ENCODE measurements around the gene ARID4A.
"Not testable (repeated sequence)": the region's sequence is repeated elsewhere in the genome, so short reads cannot be mapped to it uniquely, and the experiment has no call there.

Gene ARID4A

GRCh38 chr14:58362798-58363412, 64.5 kb downstream of the ARID4A start:
- DNase-seq (ENCODE audit: low read depth in 2 of 2) = no peak

- DNase-seq (ENCODE audit: low read depth in 2 of 2) = no peak
These were observed 66.0 kb downstream of the ARID4A start for GRCh38 chr14:58364316-58364715.

DNA sequence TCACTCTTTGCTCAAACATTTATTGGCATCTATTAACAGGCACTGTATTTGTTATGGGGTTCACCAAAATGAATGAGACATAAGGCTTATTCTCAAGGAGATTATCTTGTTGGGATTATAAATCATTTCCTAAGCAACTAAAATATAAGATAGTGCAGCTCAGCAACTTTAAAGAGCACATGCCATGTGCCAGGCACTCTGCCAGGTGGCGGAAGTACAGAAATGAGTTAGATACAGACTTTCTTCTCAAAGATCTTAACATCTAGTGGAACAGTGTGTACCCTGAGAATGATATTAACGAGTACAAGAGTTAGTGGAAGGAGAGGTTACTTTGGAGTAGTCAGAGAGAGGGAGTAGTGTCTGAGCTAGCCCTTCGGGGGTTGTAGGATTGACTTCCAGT, 68.9 kb downstream of the ARID4A start:
- no peak for DNase-seq (ENCODE audit: low read depth in 2 of 2)

GRCh38 chr14:58368956-58369355, 70.6 kb downstream of the ARID4A start:
- no peak for DNase-seq (ENCODE audit: low read depth in 2 of 2)

DNA sequence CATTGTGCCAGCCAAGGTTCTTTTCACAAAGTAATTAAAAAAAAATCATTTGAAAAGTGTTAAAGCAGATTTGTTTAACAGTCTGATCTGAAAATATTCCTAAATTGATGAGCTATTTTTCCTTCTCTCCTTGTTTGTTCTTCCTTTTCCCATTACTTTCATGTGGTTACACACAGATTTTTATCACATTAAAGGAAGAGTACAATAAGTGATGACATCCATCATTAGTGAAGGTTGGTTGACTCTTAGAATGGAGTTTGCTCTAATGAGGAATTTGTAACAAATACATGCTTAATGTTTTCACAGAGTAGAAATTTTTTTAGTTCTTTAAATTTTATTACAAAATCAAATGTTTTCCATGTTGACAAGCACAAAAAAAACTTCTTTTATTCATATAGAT, 78.4 kb downstream of the ARID4A start:
- no peak for DNase-seq (ENCODE audit: low read depth in 2 of 2)

GRCh38 chr14:58390830-58391229, 92.5 kb downstream of the ARID4A start:
- no peak for DNase-seq (ENCODE audit: low read depth in 2 of 2)

- DNase-seq (ENCODE audit: low read depth in 2 of 2) = no peak
These were observed 97.1 kb downstream of the ARID4A start for GRCh38 chr14:58395562-58395811.

DNA sequence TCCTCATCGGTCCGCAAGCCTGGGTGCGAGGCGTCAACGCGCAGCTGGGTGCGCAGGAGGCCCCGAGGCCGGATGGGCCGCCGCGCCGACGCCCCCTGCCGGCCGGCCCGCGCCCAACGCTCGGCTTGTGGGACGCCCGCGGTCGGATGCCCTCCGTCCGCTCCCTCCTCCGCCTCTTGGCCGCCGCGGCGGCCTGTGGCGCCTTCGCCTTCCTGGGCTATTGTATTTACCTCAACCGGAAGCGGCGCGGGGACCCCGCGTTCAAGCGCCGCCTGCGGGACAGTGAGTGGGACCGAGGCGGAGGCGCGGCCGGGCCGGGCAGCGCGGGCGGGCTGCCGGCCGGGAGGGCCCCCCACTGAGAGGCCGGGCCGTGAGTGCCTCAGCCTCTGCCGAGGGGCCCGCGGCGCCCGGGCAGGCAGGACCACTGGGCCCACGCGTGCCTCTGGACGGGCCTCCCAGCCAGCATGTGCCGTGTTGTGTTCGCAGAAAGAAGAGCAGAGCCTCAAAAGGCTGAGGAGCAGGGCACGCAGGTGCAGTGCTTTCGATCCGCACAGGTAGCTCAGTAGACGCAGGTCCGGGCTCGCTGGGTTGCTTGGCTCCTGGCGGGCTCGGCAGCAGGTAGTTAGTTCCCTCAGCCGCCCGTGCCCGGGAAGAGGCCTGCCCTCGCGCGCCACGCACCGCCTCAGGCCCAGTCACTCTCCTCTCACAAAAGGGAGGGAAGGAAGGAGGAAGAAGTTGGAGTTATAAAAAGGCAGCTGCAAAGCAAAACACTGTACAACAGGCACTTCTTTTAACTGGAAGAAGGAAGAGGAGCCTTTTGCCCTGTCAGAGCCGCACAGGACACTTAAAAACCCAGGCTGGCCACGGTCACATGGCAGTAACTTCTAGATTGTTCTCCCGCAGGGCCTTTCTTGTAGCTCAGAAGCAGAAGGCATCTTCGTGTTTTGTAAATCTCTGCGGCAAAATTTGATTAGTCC, 97.7 kb downstream of the ARID4A start, which contains the start of gene TOMM20L:
TOMM20L (plus strand) TSS at position 119 of the 977 bp plus-strand sequence; CDS start at position 147, 28 bp downstream.
- DNase-seq (ENCODE audit: low read depth in 2 of 2) = peak; percentile 65 to 69

DNA sequence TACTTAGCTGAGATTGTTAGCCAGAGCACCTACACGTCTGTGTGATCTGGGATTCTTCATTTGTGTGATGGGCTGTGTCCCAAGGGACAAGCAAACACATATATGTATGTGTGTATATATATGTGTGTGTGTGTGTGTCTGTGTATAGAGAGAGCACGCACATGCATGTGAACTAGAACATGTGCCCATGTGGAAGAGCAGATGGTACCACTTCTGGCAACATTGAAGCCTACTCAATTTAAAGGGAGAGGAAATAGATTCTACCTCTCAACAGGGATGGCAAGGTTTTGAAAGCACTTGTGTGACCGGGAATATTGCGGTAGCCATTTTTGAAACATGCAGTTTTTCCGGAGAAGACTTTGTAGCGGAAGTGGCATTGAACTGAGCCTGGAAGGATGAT, 98.8 kb downstream of the ARID4A start:
- no peak for DNase-seq (ENCODE audit: low read depth in 2 of 2)

GRCh38 chr14:58398495-58398894, 100.1 kb downstream of the ARID4A start:
- DNase-seq (ENCODE audit: low read depth in 2 of 2) = no peak

GRCh38 chr14:58398895-58399294, 100.5 kb downstream of the ARID4A start:
- no peak for DNase-seq (ENCODE audit: low read depth in 2 of 2)

DNA sequence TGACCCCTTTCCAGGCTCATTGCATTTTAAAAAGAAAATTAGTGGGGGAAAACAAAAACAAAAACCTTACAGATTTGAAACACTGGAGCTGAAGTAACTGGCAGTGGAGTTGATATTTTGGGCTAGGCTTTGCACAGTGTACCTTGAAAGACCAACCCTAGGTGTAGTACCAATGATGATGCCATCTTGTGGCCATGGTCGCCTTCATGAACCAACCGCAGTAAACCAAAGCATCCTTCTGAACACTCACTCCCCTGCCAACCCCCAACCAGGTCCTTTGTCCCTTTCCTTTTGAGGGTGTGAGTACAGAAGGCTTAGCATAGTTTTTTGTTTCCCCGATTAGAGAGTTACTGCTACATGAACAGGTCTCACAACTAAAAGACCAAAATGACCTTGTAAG, 103.2 kb downstream of the ARID4A start:
- DNase-seq (ENCODE audit: low read depth in 2 of 2) = no peak

GRCh38 chr14:58408681-58409215, 110.4 kb downstream of the ARID4A start:
- no peak for DNase-seq (ENCODE audit: low read depth in 2 of 2)

DNA sequence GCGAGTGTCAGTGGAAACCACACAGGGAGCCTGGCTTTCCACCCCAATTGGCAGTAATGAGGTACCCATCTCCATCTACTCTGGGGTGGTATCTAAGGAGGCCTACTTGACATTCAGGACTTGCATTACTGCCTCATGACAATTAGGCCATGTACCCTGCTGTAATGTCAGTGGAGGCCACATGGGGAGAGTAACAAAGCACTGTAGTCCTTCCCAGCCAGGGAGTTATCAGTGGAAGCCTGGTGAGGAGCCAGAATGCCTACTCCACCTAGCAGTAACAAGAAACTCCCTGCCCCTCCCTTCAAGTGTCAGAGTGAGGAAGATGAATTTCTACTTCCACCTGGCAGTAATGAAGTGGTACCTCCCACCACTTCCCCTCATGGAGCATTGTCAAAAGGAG, 116.5 kb downstream of the ARID4A start:
- DNase-seq (ENCODE audit: low read depth in 2 of 2) = no peak

DNA sequence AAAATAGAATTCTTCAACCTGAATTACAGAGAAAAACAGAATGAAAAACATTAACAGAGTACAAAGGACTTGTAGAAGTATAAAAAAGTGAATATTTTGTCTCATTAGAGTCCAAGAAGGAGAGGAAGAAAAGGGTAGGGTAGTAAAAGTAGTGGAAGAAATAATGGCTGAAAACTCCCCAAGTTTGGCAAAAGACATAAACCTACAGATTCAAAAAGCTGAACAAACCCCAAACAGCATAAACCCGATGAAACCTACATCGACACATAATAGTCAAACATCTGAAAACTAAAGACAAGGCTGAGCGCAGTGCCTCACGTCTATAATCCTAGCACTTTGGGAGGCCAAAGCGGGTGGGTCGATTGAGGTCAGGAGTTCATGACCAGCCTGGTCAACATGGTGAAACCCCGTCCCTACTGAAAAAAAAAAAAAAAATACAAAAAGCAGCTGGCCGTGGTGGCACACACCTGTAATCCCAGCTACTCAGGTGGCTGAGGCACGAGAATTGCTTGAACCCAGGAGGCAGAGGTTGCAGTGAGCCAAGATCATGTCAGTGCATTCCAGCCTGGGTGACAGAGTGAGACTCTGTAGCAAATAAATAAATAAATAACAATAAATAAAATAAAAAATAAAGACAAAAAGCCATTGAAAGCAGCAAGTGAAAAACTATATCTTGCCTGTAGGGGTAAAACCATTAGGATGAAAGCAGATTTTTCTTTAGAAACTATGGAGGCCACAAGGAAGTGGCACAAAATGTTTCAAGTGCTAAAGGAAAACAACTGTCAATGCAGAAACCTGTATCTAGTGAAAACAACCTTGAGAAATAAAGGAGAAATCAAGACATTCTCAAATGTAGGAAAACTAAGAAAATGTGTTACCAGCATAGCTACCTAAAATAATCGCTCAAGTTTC, 117.5 kb downstream of the ARID4A start:
- no peak for DNase-seq (ENCODE audit: low read depth in 2 of 2)

DNA sequence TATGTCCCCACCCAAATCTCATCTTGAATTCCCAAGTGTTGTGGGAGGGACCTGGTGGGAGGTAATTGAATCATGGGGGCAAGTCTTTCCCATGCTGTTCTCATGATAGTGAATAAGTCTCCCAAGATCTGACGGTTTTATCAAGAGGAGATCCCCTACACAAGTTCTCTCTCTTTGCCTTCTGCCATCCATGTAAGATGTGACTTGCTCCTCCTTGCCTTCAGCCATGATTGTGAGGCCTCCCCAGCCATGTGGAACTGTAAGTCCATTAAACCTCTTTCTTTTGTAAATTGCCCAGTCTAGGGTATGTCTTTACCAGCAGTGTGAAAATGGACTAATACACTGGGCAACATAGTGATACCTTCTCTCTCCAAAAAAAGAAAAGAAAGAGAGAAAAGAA, 118.6 kb downstream of the ARID4A start:
- not testable (repeated sequence) for DNase-seq (ENCODE audit: low read depth in 2 of 2)
